DMS79 (cell line): ENCODE data around the gene TMEM141.
"Not testable (repeated sequence)": the region's sequence is repeated elsewhere in the genome, so short reads cannot be mapped to it uniquely, and the experiment has no call there.

ENCODE experiments used
- DNase-seq: peaks from one replicate; lab custom pipeline; 2025; lab: John Stamatoyannopoulos, UW

TMEM141 gene

GRCh38 chr9:136755302-136756133 is 35.6 kb upstream of the TMEM141 start:
- DNase-seq = not testable (repeated sequence)

- DNase-seq = no peak
Measured at GRCh38 chr9:136756134-136756438, 35.1 kb upstream of the TMEM141 start.

- no peak for DNase-seq
Measured at GRCh38 chr9:136756836-136757235, 34.3 kb upstream of the TMEM141 start.

GRCh38 chr9:136757328-136757727 is 33.8 kb upstream of the TMEM141 start:
- DNase-seq = no peak

GRCh38 chr9:136757751-136758140 is 33.4 kb upstream of the TMEM141 start:
- no peak for DNase-seq

- DNase-seq = no peak
Measured at GRCh38 chr9:136759001-136759400, 32.1 kb upstream of the TMEM141 start.

- no peak for DNase-seq
Measured at GRCh38 chr9:136759436-136760325, 31.5 kb upstream of the TMEM141 start.

- DNase-seq = no peak
Measured at GRCh38 chr9:136760424-136760823, 30.7 kb upstream of the TMEM141 start.

GRCh38 chr9:136760834-136761544 is 30.2 kb upstream of the TMEM141 start:
- DNase-seq = not testable (repeated sequence)

- DNase-seq = no peak
Measured at GRCh38 chr9:136761545-136761981, 29.6 kb upstream of the TMEM141 start.

- no peak for DNase-seq
Measured at GRCh38 chr9:136762221-136762691, 28.9 kb upstream of the TMEM141 start.

GRCh38 chr9:136762915-136763648 is 28.1 kb upstream of the TMEM141 start:
- no peak for DNase-seq

- DNase-seq = no peak
Measured at GRCh38 chr9:136763649-136764035, 27.5 kb upstream of the TMEM141 start.

- no peak for DNase-seq
Measured at GRCh38 chr9:136764301-136764891, 26.7 kb upstream of the TMEM141 start, which contains the start of gene LCN15. Gene LCN15, minus strand, starts transcription at chr9:136764518. Its CDS starts 30 bp downstream, at chr9:136764488.

- DNase-seq = no peak
Measured at GRCh38 chr9:136765041-136765440, 26.1 kb upstream of the TMEM141 start.

- DNase-seq = not testable (repeated sequence)
Measured at GRCh38 chr9:136765745-136766409, 25.3 kb upstream of the TMEM141 start.

GRCh38 chr9:136766410-136767120 is 24.6 kb upstream of the TMEM141 start:
- DNase-seq = not testable (repeated sequence)

GRCh38 chr9:136769710-136770191 is 21.4 kb upstream of the TMEM141 start:
- DNase-seq = no peak

- DNase-seq = no peak
Measured at GRCh38 chr9:136771907-136772415, 19.2 kb upstream of the TMEM141 start.
